ENCODE data around the gene PSMD9.

The PSMD9 gene

DNA sequence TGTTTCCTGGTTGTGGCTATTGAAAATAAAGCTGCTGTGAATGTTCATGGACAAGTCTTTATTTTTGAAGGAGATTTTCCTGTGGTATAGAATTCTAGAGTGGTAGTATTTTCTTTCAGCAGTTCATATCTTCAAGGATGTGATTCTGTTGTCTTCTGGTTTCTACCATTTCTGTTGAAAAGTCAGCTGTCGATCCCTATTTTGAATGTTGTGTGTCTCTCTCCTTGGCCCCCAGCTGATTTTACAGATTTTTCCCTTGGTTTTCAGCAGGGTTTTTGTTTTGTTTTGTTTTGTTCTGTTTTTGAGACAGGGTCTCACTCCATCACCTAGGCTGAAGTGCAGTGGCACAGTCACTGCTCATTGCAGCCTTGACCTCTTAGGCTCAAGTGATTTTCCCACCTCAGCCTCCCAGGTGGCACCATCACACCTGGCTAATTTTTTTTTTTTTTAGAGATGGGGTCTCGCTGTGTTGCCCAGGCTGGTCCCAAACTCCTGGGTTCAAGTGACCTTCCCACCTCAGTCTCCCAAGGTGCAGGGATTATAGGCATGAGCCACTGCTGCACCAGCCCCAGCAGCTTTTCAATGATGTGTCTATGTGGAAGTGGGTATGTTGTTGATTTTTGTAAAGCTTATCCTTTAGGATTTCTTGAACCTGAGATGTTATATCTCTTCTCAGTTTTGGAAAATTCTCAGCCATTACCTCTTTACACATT, 57.9 kb downstream of the PSMD9 start:
- H3K36me3 Mint-ChIP-seq (ENCODE audit: low read depth), result no peaks in the 10 kb centered on the region
- H3K27me3 Mint-ChIP-seq (ENCODE audit: low read depth), result no peaks in the 10 kb centered on the region
- no peaks in the 10 kb centered on the region for H3K9me3 Mint-ChIP-seq
- no peak overlapping the region for H3K4me3 Mint-ChIP-seq
- H3K27ac Mint-ChIP-seq, result no peak overlapping the region
- no peaks in the 10 kb centered on the region for H3K4me1 Mint-ChIP-seq (ENCODE audit: low read depth)

DNA sequence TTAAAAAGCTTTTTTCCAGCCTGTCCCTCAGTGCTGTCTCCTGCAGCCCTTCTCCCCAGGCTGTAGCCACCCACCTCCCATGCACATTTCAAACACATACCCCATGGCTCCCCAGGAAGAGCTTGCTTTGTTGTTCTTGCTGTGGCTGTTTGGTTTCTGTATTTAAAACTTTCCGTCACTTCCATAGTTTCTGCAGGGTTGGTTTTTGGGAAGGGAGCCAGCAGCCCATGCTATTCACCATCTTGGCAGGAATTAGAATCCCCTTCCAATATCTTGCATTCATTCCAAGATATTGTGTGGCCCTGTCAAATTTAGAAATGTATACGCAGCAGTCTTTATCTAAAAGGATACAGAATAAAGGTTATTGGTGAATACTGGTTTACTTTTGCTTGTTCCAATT, 59.4 kb downstream of the PSMD9 start:
- Mint-ChIP-seq H3K27ac (no peak overlapping the region), H3K4me3 (no peak overlapping the region), H3K9me3 (no peaks in the 10 kb centered on the region), H3K36me3 (ENCODE audit: low read depth) (no peaks in the 10 kb centered on the region), H3K4me1 (ENCODE audit: low read depth) (no peaks in the 10 kb centered on the region), H3K27me3 (ENCODE audit: low read depth) (no peaks in the 10 kb centered on the region)

- Mint-ChIP-seq H3K36me3 (ENCODE audit: low read depth) (no peaks in the 10 kb centered on the region), H3K9me3 (no peaks in the 10 kb centered on the region), H3K4me1 (ENCODE audit: low read depth) (no peaks in the 10 kb centered on the region), H3K27me3 (ENCODE audit: low read depth) (peaks cover 4% of the 10 kb centered on the region), H3K4me3 (no peak overlapping the region), H3K27ac (no peak overlapping the region)
These were observed 61.2 kb downstream of the PSMD9 start for GRCh38 chr12:121949648-121950397.

DNA sequence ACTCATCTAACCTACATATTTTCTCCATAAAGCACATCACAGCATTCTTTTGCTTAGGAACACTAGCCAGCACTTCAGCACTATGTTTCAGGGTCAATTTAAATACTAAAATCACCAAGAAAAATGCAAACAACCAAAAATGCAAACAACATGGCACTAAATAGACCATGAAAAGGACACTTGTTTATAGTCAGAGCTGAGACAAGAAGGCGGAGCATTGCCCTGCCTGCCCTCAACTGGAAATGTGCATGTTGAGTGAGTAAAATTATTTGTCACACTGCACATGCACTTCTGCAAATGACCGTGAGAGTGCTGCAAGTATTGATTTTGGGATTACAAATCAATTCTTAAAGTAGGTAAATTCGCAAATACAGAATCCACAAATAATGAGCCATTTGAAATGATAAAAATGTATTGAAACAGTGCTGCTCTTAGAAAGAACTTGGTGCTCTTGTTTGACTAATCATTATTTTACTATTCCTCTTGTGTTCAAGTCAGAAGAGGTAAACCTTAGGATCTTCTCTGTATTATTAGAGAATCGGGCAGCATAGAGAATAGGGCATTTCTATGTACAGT, 64.6 kb downstream of the PSMD9 start:
- H3K9me3 Mint-ChIP-seq, result no peaks in the 10 kb centered on the region
- peaks cover 4% of the 10 kb centered on the region for H3K27me3 Mint-ChIP-seq (ENCODE audit: low read depth)
- H3K27ac Mint-ChIP-seq, result no peak overlapping the region
- no peaks in the 10 kb centered on the region for H3K4me1 Mint-ChIP-seq (ENCODE audit: low read depth)
- no peaks in the 10 kb centered on the region for H3K36me3 Mint-ChIP-seq (ENCODE audit: low read depth)
- no peak overlapping the region for H3K4me3 Mint-ChIP-seq

DNA sequence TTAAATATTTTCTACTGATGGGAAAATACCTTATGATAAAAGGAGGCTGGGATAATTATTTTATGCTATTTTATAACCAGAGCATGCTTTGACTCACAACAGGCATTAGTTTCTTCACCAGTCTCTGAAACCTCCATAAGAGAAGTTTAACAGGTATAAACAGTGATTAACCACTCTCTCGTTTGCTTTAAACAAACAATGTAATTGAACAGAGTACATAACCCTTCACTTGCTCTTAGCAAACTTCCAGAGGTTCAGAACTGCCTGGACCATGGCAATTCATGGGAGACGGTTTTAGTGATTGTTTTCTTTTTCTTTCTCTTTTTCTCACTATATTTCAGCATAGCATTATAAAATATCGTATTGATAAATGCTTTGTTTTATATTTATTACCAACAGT, 65.1 kb downstream of the PSMD9 start:
- Mint-ChIP-seq H3K4me3 (no peak overlapping the region), H3K27me3 (ENCODE audit: low read depth) (peaks cover 4% of the 10 kb centered on the region), H3K27ac (no peak overlapping the region), H3K9me3 (no peaks in the 10 kb centered on the region), H3K4me1 (ENCODE audit: low read depth) (no peaks in the 10 kb centered on the region), H3K36me3 (ENCODE audit: low read depth) (no peaks in the 10 kb centered on the region)

DNA sequence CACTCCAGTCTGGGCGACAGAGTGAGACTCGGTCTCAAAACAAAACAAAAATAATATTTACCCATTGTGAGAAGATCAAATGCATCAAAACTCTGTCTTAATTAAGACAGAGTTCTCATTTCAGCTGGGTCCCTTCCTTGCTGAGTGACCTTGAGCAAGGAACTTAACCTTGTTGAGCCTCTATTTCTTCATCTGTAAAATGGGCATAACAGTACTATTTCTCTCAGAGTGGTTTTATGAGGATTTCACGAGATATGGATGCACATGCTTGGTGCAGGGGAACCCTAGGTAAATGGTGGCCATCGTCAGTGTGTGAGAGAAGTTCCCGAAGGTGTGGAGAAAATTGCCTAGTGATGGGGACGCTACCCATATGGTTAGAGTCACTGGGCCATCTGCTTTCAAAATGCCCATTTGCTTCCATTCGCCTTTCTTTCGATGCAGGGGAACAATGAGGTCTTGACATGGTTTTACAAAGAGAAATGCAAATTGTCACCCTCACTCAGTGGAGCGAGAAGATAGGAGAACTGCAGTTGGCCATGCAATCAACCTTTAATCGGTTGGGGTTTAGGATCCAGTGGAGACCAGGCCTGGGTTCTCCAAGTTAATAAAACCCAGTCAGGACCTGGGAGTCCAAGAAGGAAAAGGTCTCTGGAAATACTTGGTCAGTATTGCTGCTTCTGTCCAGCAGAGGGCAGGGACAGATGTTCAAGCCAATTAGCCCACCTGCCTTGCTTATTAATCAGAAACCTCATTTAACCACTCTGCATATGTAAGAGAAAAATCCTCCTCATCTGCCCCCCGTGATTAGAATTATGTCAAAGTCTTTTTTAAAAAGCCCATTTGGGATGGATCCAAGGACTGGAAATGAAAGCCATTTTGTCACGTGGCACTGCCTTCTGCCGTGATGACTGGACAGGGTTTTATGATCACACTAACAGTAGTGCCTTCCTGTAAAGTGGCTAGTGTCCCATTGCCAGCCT, 67.0 kb downstream of the PSMD9 start:
- Mint-ChIP-seq H3K27ac (no peak overlapping the region), H3K9me3 (no peaks in the 10 kb centered on the region), H3K4me1 (ENCODE audit: low read depth) (no peaks in the 10 kb centered on the region), H3K36me3 (ENCODE audit: low read depth) (no peaks in the 10 kb centered on the region), H3K27me3 (ENCODE audit: low read depth) (peaks cover 4% of the 10 kb centered on the region), H3K4me3 (no peak overlapping the region)

- Mint-ChIP-seq H3K36me3 (ENCODE audit: low read depth) (no peaks in the 10 kb centered on the region), H3K4me1 (ENCODE audit: low read depth) (no peaks in the 10 kb centered on the region), H3K4me3 (no peak overlapping the region), H3K9me3 (no peaks in the 10 kb centered on the region), H3K27ac (no peak overlapping the region), H3K27me3 (ENCODE audit: low read depth) (peaks cover 4% of the 10 kb centered on the region)
These were observed 69.4 kb downstream of the PSMD9 start for GRCh38 chr12:121957861-121958515.

- Mint-ChIP-seq H3K36me3 (ENCODE audit: low read depth) (no peaks in the 10 kb centered on the region), H3K4me1 (ENCODE audit: low read depth) (no peaks in the 10 kb centered on the region)
These were observed 70.1 kb downstream of the PSMD9 start for GRCh38 chr12:121958541-121959240.

GRCh38 chr12:121960541-121960940, 72.0 kb downstream of the PSMD9 start:
- Mint-ChIP-seq H3K36me3 (ENCODE audit: low read depth) (no peaks in the 10 kb centered on the region), H3K27ac (no peak overlapping the region), H3K9me3 (no peaks in the 10 kb centered on the region), H3K27me3 (ENCODE audit: low read depth) (no peaks in the 10 kb centered on the region), H3K4me1 (ENCODE audit: low read depth) (no peaks in the 10 kb centered on the region), H3K4me3 (no peak overlapping the region)

More at GRCh38 chr12:121958541-121959240, 70.1 kb downstream of the PSMD9 start:
- Mint-ChIP-seq H3K27ac (no peak overlapping the region), H3K27me3 (ENCODE audit: low read depth) (peaks cover under 1% of the 10 kb centered on the region), H3K9me3 (no peaks in the 10 kb centered on the region), H3K4me3 (no peak overlapping the region)

DNA sequence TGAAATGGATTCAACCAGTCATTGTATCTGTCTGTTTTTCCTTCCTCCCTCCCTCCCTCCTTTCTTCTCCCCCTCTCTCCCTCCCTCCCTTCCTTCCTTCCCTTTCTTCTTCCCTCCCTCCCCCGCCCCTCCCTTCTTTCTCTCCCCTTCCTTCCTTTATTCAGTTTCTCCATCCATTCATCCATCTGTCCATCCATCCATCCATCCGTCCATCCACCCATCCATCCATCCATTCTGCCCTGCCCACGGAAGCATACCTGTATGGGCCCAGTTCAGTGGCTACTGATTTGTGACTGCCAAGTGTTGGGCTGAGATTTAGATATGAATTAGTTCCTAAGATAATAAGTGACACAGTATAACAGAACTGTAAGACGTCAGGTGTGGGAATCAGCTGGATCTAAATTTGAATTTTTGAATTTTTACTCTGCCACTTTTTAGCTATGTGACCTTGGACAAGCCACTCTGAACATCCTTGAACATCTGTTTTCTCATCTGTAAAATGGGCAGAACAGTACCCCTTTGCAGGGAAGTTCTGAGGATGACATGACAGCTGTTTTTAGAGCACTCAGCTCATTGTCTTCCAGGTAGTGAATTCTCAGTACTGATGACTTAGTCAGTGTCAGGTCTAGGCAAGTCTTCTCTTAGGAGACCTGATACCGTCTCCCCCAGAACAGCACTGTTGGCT, 72.7 kb downstream of the PSMD9 start:
- no peaks in the 10 kb centered on the region for H3K9me3 Mint-ChIP-seq
- H3K27me3 Mint-ChIP-seq (ENCODE audit: low read depth), result no peaks in the 10 kb centered on the region
- H3K36me3 Mint-ChIP-seq (ENCODE audit: low read depth), result no peaks in the 10 kb centered on the region
- H3K4me3 Mint-ChIP-seq, result no peak overlapping the region
- H3K27ac Mint-ChIP-seq, result no peak overlapping the region
- no peaks in the 10 kb centered on the region for H3K4me1 Mint-ChIP-seq (ENCODE audit: low read depth)

GRCh38 chr12:121963341-121964018, 74.9 kb downstream of the PSMD9 start:
- no peak overlapping the region for H3K27ac Mint-ChIP-seq
- no peaks in the 10 kb centered on the region for H3K9me3 Mint-ChIP-seq
- no peak overlapping the region for H3K4me3 Mint-ChIP-seq
- no peaks in the 10 kb centered on the region for H3K36me3 Mint-ChIP-seq (ENCODE audit: low read depth)
- no peaks in the 10 kb centered on the region for H3K27me3 Mint-ChIP-seq (ENCODE audit: low read depth)
- no peaks in the 10 kb centered on the region for H3K4me1 Mint-ChIP-seq (ENCODE audit: low read depth)

DNA sequence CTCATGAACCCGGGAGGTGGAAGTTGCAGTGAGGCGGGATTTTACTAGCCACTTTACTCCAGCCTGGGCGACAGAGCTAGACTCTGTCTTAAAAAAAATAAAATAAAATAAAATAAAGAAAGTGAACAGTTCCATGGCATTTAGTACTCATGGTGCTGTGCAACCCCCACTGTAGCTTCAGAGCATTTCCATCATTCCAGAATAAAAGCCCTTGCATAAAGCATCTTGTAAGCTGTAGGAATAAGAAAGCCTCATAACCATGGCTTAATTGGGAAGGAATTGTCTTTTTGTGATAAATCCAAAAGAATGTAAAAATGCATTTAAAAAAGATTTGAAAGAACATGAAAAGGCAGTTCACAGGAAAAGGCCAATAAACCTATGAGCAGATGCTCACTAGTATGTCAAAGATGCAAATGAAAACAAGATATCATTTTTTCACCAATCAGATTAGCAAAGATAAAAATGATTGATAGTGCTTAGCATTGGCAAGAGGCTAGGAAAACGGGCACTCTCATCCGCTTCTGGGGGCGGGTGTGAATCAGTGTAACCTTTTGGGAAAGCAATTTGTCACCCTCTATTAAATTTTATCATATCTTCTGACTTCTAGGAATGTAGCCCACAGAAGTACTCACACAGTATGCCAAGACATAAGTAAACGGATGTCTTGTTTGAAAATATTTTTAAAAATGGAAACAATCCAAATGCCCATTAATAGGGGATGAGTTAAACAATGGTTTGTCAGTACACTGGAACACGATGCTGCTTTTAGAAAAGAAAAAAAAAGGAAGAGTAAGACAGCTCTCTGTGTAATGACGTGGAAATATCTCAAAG, 76.4 kb downstream of the PSMD9 start:
- no peaks in the 10 kb centered on the region for H3K9me3 Mint-ChIP-seq
- H3K4me3 Mint-ChIP-seq, result no peak overlapping the region
- H3K27me3 Mint-ChIP-seq (ENCODE audit: low read depth), result no peaks in the 10 kb centered on the region
- H3K27ac Mint-ChIP-seq, result no peak overlapping the region
- H3K36me3 Mint-ChIP-seq (ENCODE audit: low read depth), result no peaks in the 10 kb centered on the region
- H3K4me1 Mint-ChIP-seq (ENCODE audit: low read depth), result no peaks in the 10 kb centered on the region
